ENCODE results near the gene PPP1R9B. TPM values are rescaled to one million over a fixed set of nuclear protein-coding genes. Genes with fewer than 3 reads are reported as not detected.

The PPP1R9B gene
- total RNA-seq, 1 experiment from 2014 or later = 69.4 TPM

DNA sequence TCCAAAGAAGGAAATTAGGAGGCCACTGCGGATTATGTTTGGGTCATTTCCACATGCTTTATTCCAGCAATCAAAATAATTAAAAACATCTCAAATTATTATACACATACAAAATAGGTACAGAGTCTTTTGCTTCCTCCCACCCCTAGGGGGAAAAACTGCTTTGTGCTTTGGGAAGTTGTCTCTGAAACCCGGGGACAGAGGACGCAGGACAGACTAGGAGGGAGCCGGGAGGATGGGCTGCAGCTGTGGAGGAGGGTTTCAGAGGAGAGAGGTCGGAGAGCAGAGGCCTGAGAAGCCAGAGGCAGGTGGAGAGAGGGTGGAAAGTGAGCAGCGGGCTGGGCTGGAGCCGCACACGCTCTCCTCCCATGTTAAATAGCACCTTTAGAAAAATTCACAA is 33.6 kb upstream of the PPP1R9B start:
- peak in 1 of 2 experiments; percentile 62 for DNase-seq (ENCODE audit: low read depth in 1 of 2, low spot score in 2 of 2)
- H3K36me3 ChIP-seq = peaks cover 90% of the 10 kb centered on the region

GRCh38 chr17:50183421-50183994 is 33.0 kb upstream of the PPP1R9B start:
- Histone ChIP-seq H3K27ac (no peak overlapping the region), H3K4me1 (replicated peaks) (peaks cover 74% of the 10 kb centered on the region), H3K9me3 (replicated peaks) (no peaks in the 10 kb centered on the region), H3K27me3 (replicated peaks) (no peaks in the 10 kb centered on the region), H3K4me3 (no peak overlapping the region), H3K36me3 (peaks cover 84% of the 10 kb centered on the region)
- DNase-seq (ENCODE audit: low read depth in 1 of 2, low spot score in 2 of 2) = peak in 1 of 2 experiments; percentile 72

More for the DNA sequence above, 33.6 kb upstream of the PPP1R9B start:
- no peak overlapping the region for H3K4me3 ChIP-seq
- no peaks in the 10 kb centered on the region for H3K9me3 ChIP-seq (replicated peaks)
- no peaks in the 10 kb centered on the region for H3K27me3 ChIP-seq (replicated peaks)
- no peak overlapping the region for H3K27ac ChIP-seq
- H3K4me1 ChIP-seq (replicated peaks) = peaks cover 74% of the 10 kb centered on the region

- no peaks in the 10 kb centered on the region for H3K27me3 ChIP-seq (replicated peaks)
- H3K27ac ChIP-seq = no peak overlapping the region
Observed at GRCh38 chr17:50182783-50183420, 32.4 kb upstream of the PPP1R9B start.

DNA sequence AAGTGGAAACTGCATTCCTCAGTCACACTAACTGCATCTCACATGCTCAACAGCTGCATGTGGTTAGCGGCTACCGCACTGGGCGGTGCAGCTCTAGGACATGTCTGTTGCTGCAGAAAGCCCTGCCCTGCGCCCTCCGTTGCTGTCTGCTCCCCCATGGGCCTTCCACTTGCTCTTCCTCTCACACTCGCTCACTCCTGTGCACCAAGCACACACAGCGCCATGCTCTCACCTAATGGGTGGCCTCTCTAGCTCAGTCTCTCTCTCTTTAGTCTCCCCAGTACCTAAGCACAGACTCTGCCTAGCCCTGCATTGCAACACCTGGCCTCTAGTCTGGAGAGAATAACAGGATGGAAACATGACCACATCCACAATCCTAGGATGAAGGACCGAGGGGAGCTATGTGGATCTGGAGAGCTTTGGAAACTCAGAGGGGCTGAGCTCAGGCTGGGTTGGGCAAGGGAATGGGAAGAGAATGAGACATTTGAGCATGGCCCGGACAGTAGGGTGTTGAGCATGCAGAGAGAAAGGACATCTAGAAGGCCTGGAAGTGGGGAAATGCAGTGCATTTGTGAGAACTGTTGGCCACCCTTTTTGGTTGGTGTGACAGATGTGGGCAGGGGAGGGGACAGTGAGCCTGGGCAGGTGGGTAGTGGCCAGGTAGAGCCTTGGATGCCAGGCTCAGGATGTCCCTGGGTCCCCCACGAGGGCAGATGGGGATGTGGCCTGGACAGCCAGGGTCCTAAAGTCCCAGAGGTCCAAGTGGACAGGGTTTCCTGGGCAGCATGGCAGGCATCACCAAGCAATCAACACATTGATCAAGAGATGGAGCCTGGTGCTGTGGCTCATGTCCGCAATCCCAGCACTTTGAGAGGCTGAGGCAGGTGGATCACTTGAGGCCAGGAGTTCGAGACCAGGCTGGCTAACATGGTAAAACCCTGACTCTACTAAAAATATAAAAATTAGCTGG is 31.4 kb upstream of the PPP1R9B start:
- Histone ChIP-seq H3K27ac (no peak overlapping the region), H3K4me3 (no peak overlapping the region), H3K4me1 (replicated peaks) (peaks cover 74% of the 10 kb centered on the region), H3K36me3 (peaks cover 78% of the 10 kb centered on the region), H3K27me3 (replicated peaks) (no peaks in the 10 kb centered on the region), H3K9me3 (replicated peaks) (no peaks in the 10 kb centered on the region)
- peak in 1 of 2 experiments; percentile 50 for DNase-seq (ENCODE audit: low read depth in 1 of 2, low spot score in 2 of 2)

More at GRCh38 chr17:50182783-50183420, 32.4 kb upstream of the PPP1R9B start:
- Histone ChIP-seq H3K4me3 (no peak overlapping the region), H3K4me1 (replicated peaks) (peaks cover 74% of the 10 kb centered on the region), H3K36me3 (peaks cover 78% of the 10 kb centered on the region), H3K9me3 (replicated peaks) (no peaks in the 10 kb centered on the region)
- peak in 1 of 2 experiments; percentile 57 for DNase-seq (ENCODE audit: low read depth in 1 of 2, low spot score in 2 of 2)

DNA sequence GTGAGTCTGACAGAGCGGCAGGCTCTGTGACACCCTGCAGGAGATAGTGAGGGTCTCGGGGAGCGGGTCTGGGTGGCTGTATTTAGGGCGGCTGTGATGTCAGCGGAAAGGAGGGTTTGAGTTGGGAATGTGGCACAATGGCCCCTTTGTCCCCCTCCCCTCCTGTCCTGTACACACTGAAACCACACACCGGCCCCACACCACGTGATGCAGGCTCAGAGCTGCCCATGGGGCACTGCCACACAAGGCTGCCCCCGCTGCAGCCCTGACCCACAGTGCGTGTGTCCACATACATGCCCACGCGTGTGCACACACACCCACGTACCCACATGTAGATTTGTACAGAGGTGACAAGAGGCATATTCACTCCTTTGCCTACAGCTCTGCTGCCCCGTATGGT is 30.7 kb upstream of the PPP1R9B start:
- Histone ChIP-seq H3K27ac (no peak overlapping the region), H3K4me3 (no peak overlapping the region), H3K27me3 (replicated peaks) (no peaks in the 10 kb centered on the region), H3K4me1 (replicated peaks) (peaks cover 74% of the 10 kb centered on the region), H3K9me3 (replicated peaks) (no peaks in the 10 kb centered on the region), H3K36me3 (peaks cover 75% of the 10 kb centered on the region)
- no peak for DNase-seq (ENCODE audit: low read depth in 1 of 2, low spot score in 2 of 2)

- DNase-seq (ENCODE audit: low read depth in 1 of 2, low spot score in 2 of 2) = no peak
- Histone ChIP-seq H3K27me3 (replicated peaks) (no peaks in the 10 kb centered on the region), H3K27ac (no peak overlapping the region), H3K4me3 (no peak overlapping the region), H3K36me3 (peaks cover 75% of the 10 kb centered on the region), H3K4me1 (replicated peaks) (peaks cover 74% of the 10 kb centered on the region), H3K9me3 (replicated peaks) (no peaks in the 10 kb centered on the region)
Observed at GRCh38 chr17:50180620-50181019, 30.1 kb upstream of the PPP1R9B start.

DNA sequence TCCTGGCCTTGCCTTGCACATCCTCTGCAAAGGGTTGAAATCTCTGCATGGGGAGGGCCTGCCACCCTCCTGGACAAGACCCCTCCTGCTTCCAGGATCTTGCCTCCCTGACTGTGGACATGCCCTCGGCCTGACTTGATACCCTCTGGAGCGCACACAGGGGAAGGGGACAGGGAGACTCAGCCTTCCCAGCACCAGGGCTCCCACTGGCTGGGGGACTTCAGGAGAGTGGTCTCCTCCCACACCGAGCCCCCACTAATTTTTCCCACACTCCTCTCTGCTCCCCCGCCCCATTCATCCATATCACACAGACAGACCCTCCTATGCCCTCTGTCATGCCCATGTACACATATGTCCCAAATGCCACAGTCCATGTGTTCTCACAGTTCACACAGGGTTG is 29.6 kb upstream of the PPP1R9B start:
- H3K9me3 ChIP-seq (replicated peaks) = no peaks in the 10 kb centered on the region
- peak in 1 of 2 experiments; percentile 32 for DNase-seq (ENCODE audit: low read depth in 1 of 2, low spot score in 2 of 2)
- H3K27me3 ChIP-seq (replicated peaks) = no peaks in the 10 kb centered on the region
- H3K4me3 ChIP-seq = no peak overlapping the region
- peaks cover 71% of the 10 kb centered on the region for H3K36me3 ChIP-seq
- no peak overlapping the region for H3K27ac ChIP-seq
- H3K4me1 ChIP-seq (replicated peaks) = peaks cover 75% of the 10 kb centered on the region

- no peak overlapping the region for H3K4me3 ChIP-seq
- H3K27ac ChIP-seq = peak overlapping the region; percentile 75
- H3K9me3 ChIP-seq (replicated peaks) = no peaks in the 10 kb centered on the region; the same call in 1 of the 2 replicates
- H3K4me1 ChIP-seq (replicated peaks) = peaks cover 79% of the 10 kb centered on the region
- H3K36me3 ChIP-seq = peaks cover 53% of the 10 kb centered on the region
- H3K27me3 ChIP-seq (replicated peaks) = no peaks in the 10 kb centered on the region
- peak; percentile 100 for DNase-seq (ENCODE audit: low read depth in 1 of 2, low spot score in 2 of 2)
Observed at GRCh38 chr17:50177983-50178834, 27.7 kb upstream of the PPP1R9B start.

- H3K4me3 ChIP-seq = no peak overlapping the region
- no peak for DNase-seq (ENCODE audit: low read depth in 1 of 2, low spot score in 2 of 2)
- peak overlapping the region; percentile 71 for H3K27ac ChIP-seq
- H3K36me3 ChIP-seq = peaks cover 48% of the 10 kb centered on the region
- H3K9me3 ChIP-seq (replicated peaks) = peaks cover 3% of the 10 kb centered on the region; the same call in 1 of the 2 replicates
- peaks cover 83% of the 10 kb centered on the region for H3K4me1 ChIP-seq (replicated peaks)
- no peaks in the 10 kb centered on the region for H3K27me3 ChIP-seq (replicated peaks)
Observed at GRCh38 chr17:50177476-50177875, 27.0 kb upstream of the PPP1R9B start.

GRCh38 chr17:50176559-50177357 is 26.3 kb upstream of the PPP1R9B start:
- DNase-seq (ENCODE audit: low read depth in 1 of 2, low spot score in 2 of 2) = peak in 1 of 2 experiments; percentile 46
- peaks cover 79% of the 10 kb centered on the region for H3K4me1 ChIP-seq (replicated peaks)
- H3K4me3 ChIP-seq = no peak overlapping the region

GRCh38 chr17:50175035-50175807 is 24.7 kb upstream of the PPP1R9B start:
- no peak overlapping the region for H3K27ac ChIP-seq
- DNase-seq (ENCODE audit: low read depth in 1 of 2, low spot score in 2 of 2) = no peak
- peaks cover 70% of the 10 kb centered on the region for H3K4me1 ChIP-seq (replicated peaks)
- H3K9me3 ChIP-seq (replicated peaks) = peaks cover 3% of the 10 kb centered on the region; the same call in 1 of the 2 replicates
- no peaks in the 10 kb centered on the region for H3K27me3 ChIP-seq (replicated peaks)
- no peak overlapping the region for H3K4me3 ChIP-seq
- peaks cover 32% of the 10 kb centered on the region for H3K36me3 ChIP-seq

More at GRCh38 chr17:50176559-50177357, 26.3 kb upstream of the PPP1R9B start:
- Histone ChIP-seq H3K27me3 (replicated peaks) (no peaks in the 10 kb centered on the region), H3K9me3 (replicated peaks) (peaks cover 3% of the 10 kb centered on the region; the same call in 1 of the 2 replicates), H3K27ac (peak overlapping the region; percentile 71), H3K36me3 (peaks cover 41% of the 10 kb centered on the region)

DNA sequence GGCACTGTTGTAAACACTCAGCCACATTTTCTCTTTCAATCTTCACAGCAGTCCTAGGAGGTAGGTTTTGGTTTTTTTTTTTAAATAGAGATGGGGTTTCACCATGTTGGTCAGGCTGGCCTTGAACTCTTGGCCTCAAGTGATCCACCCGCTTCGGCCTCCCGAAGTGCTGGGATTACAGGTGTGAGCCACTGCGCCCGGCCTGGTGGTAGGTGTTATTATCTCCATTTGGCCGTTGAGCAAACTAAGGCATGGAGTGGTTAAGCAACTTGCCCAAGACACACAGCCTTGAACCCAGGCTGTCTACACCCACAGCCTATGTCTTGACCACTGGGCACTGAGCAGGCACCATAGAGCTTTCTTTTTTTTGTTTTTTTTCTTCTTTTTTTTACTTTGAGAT is 24.0 kb upstream of the PPP1R9B start:
- H3K9me3 ChIP-seq (replicated peaks) = peaks cover 3% of the 10 kb centered on the region; the same call in 1 of the 2 replicates
- peaks cover 24% of the 10 kb centered on the region for H3K36me3 ChIP-seq
- no peak overlapping the region for H3K27ac ChIP-seq
- no peak overlapping the region for H3K4me3 ChIP-seq
- H3K27me3 ChIP-seq (replicated peaks) = no peaks in the 10 kb centered on the region
- peaks cover 68% of the 10 kb centered on the region for H3K4me1 ChIP-seq (replicated peaks)
- DNase-seq (ENCODE audit: low read depth in 1 of 2, low spot score in 2 of 2) = no peak
